GM18511 (cell line): ENCODE measurements around the gene MMEL1.

Experiments
- ATAC-seq: cut with Tn5 transposase; IDR thresholded peaks from one replicate; pipeline ENCODE4 v1.9.1; 2021; ENCODE audit warnings: mild to moderate bottlenecking, moderate library complexity; ENCODE audit not compliant: unreplicated experiment

MMEL1 gene

GRCh38 chr1:2591581-2592261 lies 41.1 kb downstream of the MMEL1 start:
- ATAC-seq = no peak

- ATAC-seq = no peak
Measured at GRCh38 chr1:2591233-2591580, 41.6 kb downstream of the MMEL1 start.

- no peak for ATAC-seq
Measured at GRCh38 chr1:2590233-2591141, 42.3 kb downstream of the MMEL1 start.

- no peak for ATAC-seq
Measured at GRCh38 chr1:2589431-2590232, 43.2 kb downstream of the MMEL1 start.

- no peak for ATAC-seq
Measured at GRCh38 chr1:2588661-2589430, 44.0 kb downstream of the MMEL1 start.

GRCh38 chr1:2587860-2588571 lies 44.8 kb downstream of the MMEL1 start:
- ATAC-seq = no peak

GRCh38 chr1:2587071-2587859 lies 45.6 kb downstream of the MMEL1 start:
- ATAC-seq = no peak

- ATAC-seq = peak; percentile 69
Measured at GRCh38 chr1:2586154-2587070, 46.4 kb downstream of the MMEL1 start, which contains the start of gene PRXL2B. Gene PRXL2B, plus strand, starts transcription at chr1:2586777. Its CDS starts 109 bp downstream, at chr1:2586886.

- ATAC-seq = peak; percentile 50
Measured at GRCh38 chr1:2585318-2586092, 47.3 kb downstream of the MMEL1 start.

GRCh38 chr1:2584686-2585317 lies 48.0 kb downstream of the MMEL1 start:
- ATAC-seq = no peak

- no peak for ATAC-seq
Measured at GRCh38 chr1:2583871-2584351, 48.9 kb downstream of the MMEL1 start.

- ATAC-seq = no peak
Measured at GRCh38 chr1:2583331-2583791, 49.5 kb downstream of the MMEL1 start.

GRCh38 chr1:2582391-2582790 lies 50.4 kb downstream of the MMEL1 start:
- no peak for ATAC-seq

GRCh38 chr1:2580691-2581090 lies 52.1 kb downstream of the MMEL1 start:
- ATAC-seq = no peak

- ATAC-seq = no peak
Measured at GRCh38 chr1:2578758-2579118, 54.1 kb downstream of the MMEL1 start.

GRCh38 chr1:2577565-2578075 lies 55.2 kb downstream of the MMEL1 start:
- peak; percentile 33 for ATAC-seq
